AG10803 (cell line): ENCODE data around the gene SLC35A5.
A peak's percentile ranks its signal among the peaks of the same experiment; 100 is the strongest.

Experiments used
- DNase-seq: peaks from one replicate; pipeline ENCODE4 v3.0.0; 2010; ENCODE audit warnings: low read depth
- H3K4me3 ChIP-seq: 2 replicates; pipeline ENCODE4 v1.5.1; 2011; ENCODE audit warnings: mild to moderate bottlenecking, low read length, control low read depth
- TF ChIP-seq, protein P1 (sequence below): conservative IDR thresholded peaks from 2 replicates; pipeline ENCODE4 v1.5.1; 2011; ENCODE audit warnings: mild to moderate bottlenecking, low read length, control low read depth, inconsistent platforms

Gene SLC35A5

DNA sequence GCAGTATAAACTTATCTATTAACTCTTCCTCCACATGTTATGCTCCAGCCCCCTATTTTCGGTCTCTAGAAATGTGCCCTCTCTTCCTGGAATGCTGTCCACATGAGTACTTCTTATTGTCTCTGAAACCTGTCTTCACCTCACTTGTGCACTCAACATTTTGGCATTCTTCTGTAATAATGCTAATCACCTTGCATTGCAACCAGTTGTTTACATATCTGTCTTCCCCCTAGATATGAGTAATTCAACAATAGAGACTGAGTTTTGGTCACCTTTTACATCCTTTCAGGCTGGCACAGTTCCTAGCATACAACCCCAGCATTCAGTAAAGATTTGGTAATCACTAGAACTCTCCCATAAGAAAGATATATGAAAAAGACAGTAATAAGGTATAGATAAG is 61.9 kb downstream of the SLC35A5 start:
- DNase-seq, result no peak
- H3K4me3 ChIP-seq, result no peak overlapping the region
- TF ChIP-seq, protein P1, sequence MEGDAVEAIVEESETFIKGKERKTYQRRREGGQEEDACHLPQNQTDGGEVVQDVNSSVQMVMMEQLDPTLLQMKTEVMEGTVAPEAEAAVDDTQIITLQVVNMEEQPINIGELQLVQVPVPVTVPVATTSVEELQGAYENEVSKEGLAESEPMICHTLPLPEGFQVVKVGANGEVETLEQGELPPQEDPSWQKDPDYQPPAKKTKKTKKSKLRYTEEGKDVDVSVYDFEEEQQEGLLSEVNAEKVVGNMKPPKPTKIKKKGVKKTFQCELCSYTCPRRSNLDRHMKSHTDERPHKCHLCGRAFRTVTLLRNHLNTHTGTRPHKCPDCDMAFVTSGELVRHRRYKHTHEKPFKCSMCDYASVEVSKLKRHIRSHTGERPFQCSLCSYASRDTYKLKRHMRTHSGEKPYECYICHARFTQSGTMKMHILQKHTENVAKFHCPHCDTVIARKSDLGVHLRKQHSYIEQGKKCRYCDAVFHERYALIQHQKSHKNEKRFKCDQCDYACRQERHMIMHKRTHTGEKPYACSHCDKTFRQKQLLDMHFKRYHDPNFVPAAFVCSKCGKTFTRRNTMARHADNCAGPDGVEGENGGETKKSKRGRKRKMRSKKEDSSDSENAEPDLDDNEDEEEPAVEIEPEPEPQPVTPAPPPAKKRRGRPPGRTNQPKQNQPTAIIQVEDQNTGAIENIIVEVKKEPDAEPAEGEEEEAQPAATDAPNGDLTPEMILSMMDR, result no peak

DNA sequence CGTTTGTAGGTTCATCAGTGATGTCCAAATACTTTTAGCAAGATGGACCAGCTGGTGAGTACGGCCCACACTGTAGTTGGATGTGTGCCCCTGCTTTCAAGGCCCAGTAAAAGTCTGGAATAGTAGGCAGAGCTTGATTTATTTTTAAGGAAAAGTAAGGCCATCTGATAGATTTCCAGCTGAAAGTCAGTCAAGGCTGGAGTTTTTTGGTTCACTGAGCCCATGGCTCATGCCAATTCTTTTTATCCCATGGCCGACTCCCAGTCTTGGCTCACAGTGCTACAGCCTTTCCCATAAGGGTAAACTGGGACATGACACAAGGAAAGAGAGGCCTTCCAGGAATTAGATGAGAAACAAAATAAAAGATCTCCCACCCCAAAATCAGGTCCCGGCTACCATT is 65.6 kb downstream of the SLC35A5 start:
- TF ChIP-seq, protein P1, result no peak
- DNase-seq, result peak; percentile 51
- H3K4me3 ChIP-seq, result no peak overlapping the region

DNA sequence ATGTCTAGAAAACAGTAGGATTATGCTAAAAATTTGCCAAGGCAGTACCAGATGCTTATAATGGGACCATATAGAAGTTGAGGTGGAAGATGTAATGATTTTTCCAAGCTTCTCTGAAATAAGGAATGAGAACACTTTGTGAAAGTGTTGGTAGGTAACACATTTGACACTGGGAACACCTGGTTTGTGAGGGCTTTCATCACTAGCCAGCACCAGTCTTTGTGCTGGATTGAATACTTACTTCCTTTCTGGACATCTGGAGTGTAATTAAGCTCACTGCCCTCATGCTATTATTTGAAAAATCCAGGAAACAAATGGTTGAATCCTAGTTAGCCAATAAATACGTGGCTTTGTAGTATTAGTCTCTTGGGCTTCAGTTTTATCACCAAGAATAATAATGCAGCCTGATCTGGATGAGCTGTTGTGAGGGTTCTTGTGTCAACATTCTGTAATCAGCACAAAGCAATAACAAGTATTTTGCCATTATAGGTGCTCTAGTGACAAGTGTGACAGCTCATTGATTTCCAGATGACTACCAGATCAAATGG is 66.1 kb downstream of the SLC35A5 start:
- peak; percentile 61 for DNase-seq
- TF ChIP-seq, protein P1, result no peak
- no peak overlapping the region for H3K4me3 ChIP-seq

DNA sequence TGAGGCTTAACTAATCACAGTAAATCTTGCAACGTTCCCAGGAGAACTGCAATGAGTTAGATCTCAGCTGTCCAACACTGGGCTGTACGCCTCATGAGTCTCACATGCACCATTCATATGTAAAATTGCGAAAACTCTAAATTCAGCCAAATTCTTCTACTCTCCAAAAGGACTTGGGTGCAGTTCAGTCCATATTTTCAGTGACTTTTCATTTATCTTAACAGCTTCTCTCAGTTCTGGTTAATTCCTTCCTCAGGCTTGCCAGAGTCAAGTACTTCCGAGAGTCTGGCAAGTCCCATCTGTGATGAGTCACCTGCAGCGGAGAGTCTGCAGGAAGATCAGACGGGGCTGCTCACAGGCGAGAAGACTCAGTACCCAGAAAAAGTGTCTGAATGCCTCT is 67.6 kb downstream of the SLC35A5 start:
- peak; percentile 99 for DNase-seq
- TF ChIP-seq, protein P1, result no peak
- no peak overlapping the region for H3K4me3 ChIP-seq

DNA sequence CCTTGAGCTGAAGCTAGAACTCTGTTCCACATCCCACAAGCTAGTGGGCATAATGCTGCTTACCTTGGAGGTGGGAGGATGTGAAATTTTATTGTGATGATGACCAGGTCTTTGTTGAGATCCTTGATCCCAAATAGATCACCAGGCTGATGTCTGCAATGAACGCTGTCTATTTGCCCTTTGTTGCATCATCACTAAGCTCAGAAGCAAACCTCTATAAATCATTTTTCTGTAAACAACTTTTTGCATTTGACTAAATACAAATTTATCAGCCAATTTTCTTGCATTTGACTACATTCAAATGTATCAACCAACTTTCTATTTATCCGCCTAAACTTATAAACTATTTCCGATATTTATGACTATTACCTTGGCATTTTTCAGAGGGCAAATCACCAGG is 69.4 kb downstream of the SLC35A5 start:
- TF ChIP-seq, protein P1, result no peak
- no peak for DNase-seq
- peak overlapping the region; percentile 88 for H3K4me3 ChIP-seq

DNA sequence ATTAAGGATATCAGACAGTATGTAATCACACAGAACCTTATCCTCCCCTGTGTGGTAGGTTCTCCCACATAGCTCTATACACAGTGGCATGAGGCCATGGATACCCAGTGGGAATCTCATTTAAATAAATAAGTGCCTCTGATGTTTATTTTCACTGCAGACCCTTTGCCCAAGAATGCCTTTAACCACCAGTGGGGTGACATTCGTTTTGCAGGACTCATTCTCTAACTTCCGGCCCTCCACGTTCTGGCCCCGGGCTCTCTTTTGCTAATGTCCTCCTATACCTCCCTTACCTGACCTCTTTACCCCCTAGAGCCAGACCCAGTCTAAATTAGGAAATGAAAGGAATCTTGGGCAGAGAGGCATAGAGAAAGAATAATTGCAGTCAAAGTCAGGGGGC is 70.8 kb downstream of the SLC35A5 start:
- DNase-seq, result no peak
- TF ChIP-seq, protein P1, result no peak
- H3K4me3 ChIP-seq, result peak overlapping the region; percentile 88

DNA sequence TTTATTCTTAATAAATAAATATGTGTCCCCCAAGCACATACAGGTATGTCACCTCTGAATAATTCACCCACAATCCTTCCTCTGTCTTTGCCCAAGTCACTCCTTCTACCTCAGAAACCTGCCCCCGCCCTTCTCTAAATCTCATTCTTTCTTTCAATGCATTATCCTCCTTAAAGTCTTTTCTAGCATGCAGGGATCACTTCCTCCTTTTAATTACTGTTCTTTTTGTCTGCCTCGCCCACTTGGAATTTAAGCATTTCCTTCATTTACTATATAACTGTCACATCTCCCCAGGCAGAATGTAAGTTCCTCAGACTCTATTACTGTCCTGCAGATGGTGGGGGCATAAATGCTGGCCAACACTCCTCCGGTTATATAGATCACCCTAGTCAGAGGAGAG is 71.3 kb downstream of the SLC35A5 start:
- DNase-seq, result no peak
- H3K4me3 ChIP-seq, result peak overlapping the region; percentile 88
- TF ChIP-seq, protein P1, result no peak
